DMS114 treated with DMSO at 0.1 percent for 48 hours (cell line): ENCODE data around the gene EFR3B.

ENCODE experiments used
- DNase-seq: peaks from one replicate; lab custom pipeline; 2025; ENCODE audit not compliant: unreplicated experiment; lab: John Stamatoyannopoulos, UW

The EFR3B gene

GRCh38 chr2:25032901-25033300 lies 9.0 kb upstream of the EFR3B start:
- DNase-seq, result no peak

GRCh38 chr2:25034081-25034480 lies 7.8 kb upstream of the EFR3B start:
- no peak for DNase-seq

- no peak for DNase-seq
These were observed 6.2 kb upstream of the EFR3B start for GRCh38 chr2:25035537-25036220.

- no peak for DNase-seq
These were observed 5.7 kb upstream of the EFR3B start for GRCh38 chr2:25036221-25036559.

GRCh38 chr2:25039126-25039525 lies 2.8 kb upstream of the EFR3B start:
- no peak for DNase-seq

GRCh38 chr2:25041307-25041927 lies 459 bp upstream of the EFR3B start:
- DNase-seq, result peak; percentile 32

- DNase-seq, result no peak
These were observed 705 bp downstream of the EFR3B start for GRCh38 chr2:25042321-25043240.

GRCh38 chr2:25043241-25043867 lies 1.5 kb downstream of the EFR3B start:
- no peak for DNase-seq

- no peak for DNase-seq
These were observed 2.1 kb downstream of the EFR3B start for GRCh38 chr2:25044011-25044410.

GRCh38 chr2:25044990-25045389 lies 3.1 kb downstream of the EFR3B start:
- DNase-seq, result no peak

GRCh38 chr2:25049422-25049821 lies 7.5 kb downstream of the EFR3B start:
- no peak for DNase-seq

- no peak for DNase-seq
These were observed 8.3 kb downstream of the EFR3B start for GRCh38 chr2:25050128-25050527.

- DNase-seq, result no peak
These were observed 11.2 kb downstream of the EFR3B start for GRCh38 chr2:25053041-25053440.

GRCh38 chr2:25054720-25055119 lies 12.8 kb downstream of the EFR3B start:
- no peak for DNase-seq

GRCh38 chr2:25055376-25055920 lies 13.6 kb downstream of the EFR3B start:
- DNase-seq, result no peak

- no peak for DNase-seq
These were observed 14.4 kb downstream of the EFR3B start for GRCh38 chr2:25056098-25056821.

GRCh38 chr2:25062511-25062917 lies 20.6 kb downstream of the EFR3B start:
- no peak for DNase-seq

- DNase-seq, result no peak
These were observed 22.2 kb downstream of the EFR3B start for GRCh38 chr2:25063876-25064660.

- DNase-seq, result no peak
These were observed 23.9 kb downstream of the EFR3B start for GRCh38 chr2:25065768-25066167.

GRCh38 chr2:25066455-25066854 lies 24.6 kb downstream of the EFR3B start:
- DNase-seq, result no peak
